Stimulated activated naive CD8-positive, alpha-beta T cell treated with anti-CD3 and anti-CD28 coated beads, Interleukin-15, Interleukin-2, amounts not matched to agents 100 ng/mL and 50 ng/mL, for 24 hours (primary cell): ENCODE measurements around the gene VPREB1.
"Not testable (repeated sequence)": the region's sequence is repeated elsewhere in the genome, so short reads cannot be mapped to it uniquely, and the experiment has no call there.

ENCODE experiments used
- H3K27ac Mint-ChIP-seq: one replicate; pipeline ENCODE4 v1.8.0; 2021; ENCODE audit warnings: mild to moderate bottlenecking, mixed read lengths
- H3K27me3 Mint-ChIP-seq: one replicate; pipeline ENCODE4 v1.8.0; 2021; ENCODE audit warnings: mixed read lengths
- H3K36me3 Mint-ChIP-seq: one replicate; pipeline ENCODE4 v1.8.0; 2021; ENCODE audit warnings: low read depth, mixed read lengths
- H3K4me1 Mint-ChIP-seq: one replicate; pipeline ENCODE4 v1.8.0; 2021; ENCODE audit warnings: low read depth, mixed read lengths
- H3K4me3 Mint-ChIP-seq: one replicate; pipeline ENCODE4 v1.8.0; 2021; ENCODE audit warnings: mild to moderate bottlenecking, mixed read lengths
- H3K9me3 Mint-ChIP-seq: one replicate; pipeline ENCODE4 v1.8.0; 2021; ENCODE audit warnings: mixed read lengths

The VPREB1 gene

GRCh38 chr22:22228921-22229320 is 15.7 kb upstream of the VPREB1 start:
- Mint-ChIP-seq H3K27me3 (peaks cover 3% of the 10 kb centered on the region), H3K9me3 (no peaks in the 10 kb centered on the region), H3K36me3 (no peaks in the 10 kb centered on the region), H3K4me3 (no peak overlapping the region), H3K27ac (no peak overlapping the region), H3K4me1 (peaks cover 5% of the 10 kb centered on the region)

DNA sequence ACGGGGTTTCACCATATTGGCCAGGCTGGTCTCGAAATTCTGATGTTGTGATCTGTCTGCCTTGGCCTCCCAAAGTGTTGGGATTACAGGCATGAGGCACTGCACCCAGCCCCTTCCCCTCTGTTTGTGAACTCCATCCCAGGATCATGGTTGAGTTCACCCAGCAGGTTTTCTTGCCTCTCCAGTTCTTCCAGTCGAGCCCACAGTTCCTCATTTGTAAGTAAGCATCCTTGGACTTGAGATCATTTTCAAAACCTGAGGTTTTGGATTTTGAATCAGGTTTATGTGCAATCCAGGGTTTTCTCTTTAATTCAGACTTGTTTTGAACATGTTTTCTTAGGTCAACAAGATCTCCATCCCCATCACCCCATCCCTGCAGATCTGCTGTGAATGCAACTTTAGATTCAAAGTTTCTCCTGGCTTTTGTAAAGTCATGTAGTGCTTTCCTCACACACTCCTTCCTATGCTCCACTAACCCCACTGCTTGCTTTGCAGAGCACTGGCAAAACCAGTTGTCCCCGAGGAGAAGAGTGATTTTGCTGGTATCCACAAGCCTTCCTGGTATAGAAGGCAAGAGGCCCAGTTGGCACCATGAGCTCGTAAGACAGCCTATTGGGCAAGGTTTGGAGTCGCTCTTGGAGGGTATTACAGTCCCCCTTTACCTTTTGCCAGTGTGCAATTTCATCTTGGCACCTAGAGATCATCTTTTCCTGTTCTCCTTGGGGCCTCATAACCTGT is 14.7 kb upstream of the VPREB1 start:
- no peaks in the 10 kb centered on the region for H3K36me3 Mint-ChIP-seq
- peaks cover 5% of the 10 kb centered on the region for H3K4me1 Mint-ChIP-seq
- no peaks in the 10 kb centered on the region for H3K9me3 Mint-ChIP-seq
- no peak overlapping the region for H3K4me3 Mint-ChIP-seq
- no peak overlapping the region for H3K27ac Mint-ChIP-seq
- H3K27me3 Mint-ChIP-seq, result peaks cover 3% of the 10 kb centered on the region

GRCh38 chr22:22230438-22230837 is 14.1 kb upstream of the VPREB1 start:
- H3K36me3 Mint-ChIP-seq, result no peaks in the 10 kb centered on the region
- peaks cover 3% of the 10 kb centered on the region for H3K27me3 Mint-ChIP-seq
- no peak overlapping the region for H3K4me3 Mint-ChIP-seq
- H3K27ac Mint-ChIP-seq, result no peak overlapping the region
- peaks cover 7% of the 10 kb centered on the region for H3K4me1 Mint-ChIP-seq
- no peaks in the 10 kb centered on the region for H3K9me3 Mint-ChIP-seq

- Mint-ChIP-seq H3K36me3 (no peaks in the 10 kb centered on the region), H3K9me3 (no peaks in the 10 kb centered on the region), H3K27me3 (peaks cover 3% of the 10 kb centered on the region), H3K4me1 (peaks cover 5% of the 10 kb centered on the region), H3K4me3 (no peak overlapping the region), H3K27ac (no peak overlapping the region)
Observed at GRCh38 chr22:22233081-22233480, 11.5 kb upstream of the VPREB1 start.

DNA sequence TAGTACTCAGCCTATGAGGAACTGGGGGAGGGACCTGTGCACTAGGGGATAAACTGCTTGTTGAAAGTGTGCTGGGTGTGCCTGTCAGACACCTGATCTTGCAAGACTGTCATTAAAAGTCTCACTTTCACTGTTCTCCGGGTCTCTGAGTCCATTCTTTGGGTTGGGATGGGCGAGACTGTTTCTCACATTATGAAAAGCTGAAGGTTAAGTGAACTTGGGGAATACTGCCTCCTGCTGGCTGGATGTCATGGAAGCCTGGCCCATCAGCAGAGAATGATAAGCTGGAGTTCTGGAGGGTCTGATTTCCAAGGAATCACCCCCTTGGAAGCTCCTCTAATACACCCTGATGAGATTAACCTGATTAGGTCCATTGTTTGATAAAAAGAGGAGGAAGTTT is 9.0 kb upstream of the VPREB1 start:
- Mint-ChIP-seq H3K27ac (no peak overlapping the region), H3K4me3 (no peak overlapping the region), H3K27me3 (peaks cover 2% of the 10 kb centered on the region), H3K9me3 (no peaks in the 10 kb centered on the region), H3K4me1 (peaks cover 5% of the 10 kb centered on the region), H3K36me3 (no peaks in the 10 kb centered on the region)

- Mint-ChIP-seq H3K27me3 (peaks cover 5% of the 10 kb centered on the region), H3K27ac (no peak overlapping the region), H3K4me1 (peaks cover 5% of the 10 kb centered on the region), H3K36me3 (no peaks in the 10 kb centered on the region), H3K4me3 (no peak overlapping the region), H3K9me3 (no peaks in the 10 kb centered on the region)
Observed at GRCh38 chr22:22237521-22237920, 7.1 kb upstream of the VPREB1 start.

GRCh38 chr22:22239311-22239939 is 5.2 kb upstream of the VPREB1 start:
- Mint-ChIP-seq H3K4me1 (peaks cover 11% of the 10 kb centered on the region), H3K27me3 (peaks cover 10% of the 10 kb centered on the region), H3K36me3 (no peaks in the 10 kb centered on the region), H3K27ac (no peak overlapping the region), H3K9me3 (no peaks in the 10 kb centered on the region), H3K4me3 (no peak overlapping the region)

GRCh38 chr22:22241554-22241898 is 3.1 kb upstream of the VPREB1 start:
- H3K27me3 Mint-ChIP-seq, result peaks cover 10% of the 10 kb centered on the region
- no peaks in the 10 kb centered on the region for H3K36me3 Mint-ChIP-seq
- H3K27ac Mint-ChIP-seq, result no peak overlapping the region
- no peak overlapping the region for H3K4me3 Mint-ChIP-seq
- H3K4me1 Mint-ChIP-seq, result peaks cover 18% of the 10 kb centered on the region
- no peaks in the 10 kb centered on the region for H3K9me3 Mint-ChIP-seq

- H3K27me3 Mint-ChIP-seq, result peaks cover 10% of the 10 kb centered on the region
- no peaks in the 10 kb centered on the region for H3K36me3 Mint-ChIP-seq
- H3K4me1 Mint-ChIP-seq, result peaks cover 18% of the 10 kb centered on the region
- no peak overlapping the region for H3K4me3 Mint-ChIP-seq
- H3K9me3 Mint-ChIP-seq, result no peaks in the 10 kb centered on the region
- H3K27ac Mint-ChIP-seq, result no peak overlapping the region
Observed at GRCh38 chr22:22242488-22242887, 2.1 kb upstream of the VPREB1 start.

DNA sequence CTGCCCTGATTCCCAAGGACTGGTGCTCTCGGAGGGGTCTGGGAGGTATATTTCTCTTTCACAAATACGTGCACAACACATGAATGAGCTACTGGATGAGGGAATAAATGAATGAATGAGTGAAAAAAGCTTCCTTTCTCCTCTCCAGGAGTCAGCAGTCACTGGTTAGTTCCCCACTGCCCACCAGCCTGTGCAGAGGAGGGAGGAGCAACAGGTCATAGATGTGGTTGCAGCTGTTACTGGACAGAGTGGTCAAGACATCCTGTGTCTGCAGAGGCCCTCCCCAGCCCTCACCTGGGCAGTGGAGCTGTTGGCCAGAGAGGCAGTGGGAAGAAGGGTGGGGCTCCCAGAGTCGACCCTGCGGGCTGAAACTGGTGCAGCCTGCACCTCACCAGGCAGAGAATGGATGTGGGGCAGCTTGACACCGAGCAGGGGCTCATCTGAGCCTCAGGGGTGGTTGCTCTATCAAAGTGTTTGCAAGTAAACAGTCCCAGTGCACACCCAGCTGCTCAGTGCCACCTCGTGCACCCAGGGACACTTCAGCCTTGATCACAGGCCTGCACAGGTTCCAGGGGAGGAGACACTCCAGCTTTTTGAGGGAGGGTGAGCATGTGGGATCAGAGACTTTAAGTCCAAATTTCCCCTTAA is 1.4 kb upstream of the VPREB1 start:
- H3K9me3 Mint-ChIP-seq, result no peaks in the 10 kb centered on the region
- H3K27me3 Mint-ChIP-seq, result peaks cover 11% of the 10 kb centered on the region
- H3K27ac Mint-ChIP-seq, result no peak overlapping the region
- no peak overlapping the region for H3K4me3 Mint-ChIP-seq
- H3K36me3 Mint-ChIP-seq, result no peaks in the 10 kb centered on the region
- peaks cover 21% of the 10 kb centered on the region for H3K4me1 Mint-ChIP-seq

DNA sequence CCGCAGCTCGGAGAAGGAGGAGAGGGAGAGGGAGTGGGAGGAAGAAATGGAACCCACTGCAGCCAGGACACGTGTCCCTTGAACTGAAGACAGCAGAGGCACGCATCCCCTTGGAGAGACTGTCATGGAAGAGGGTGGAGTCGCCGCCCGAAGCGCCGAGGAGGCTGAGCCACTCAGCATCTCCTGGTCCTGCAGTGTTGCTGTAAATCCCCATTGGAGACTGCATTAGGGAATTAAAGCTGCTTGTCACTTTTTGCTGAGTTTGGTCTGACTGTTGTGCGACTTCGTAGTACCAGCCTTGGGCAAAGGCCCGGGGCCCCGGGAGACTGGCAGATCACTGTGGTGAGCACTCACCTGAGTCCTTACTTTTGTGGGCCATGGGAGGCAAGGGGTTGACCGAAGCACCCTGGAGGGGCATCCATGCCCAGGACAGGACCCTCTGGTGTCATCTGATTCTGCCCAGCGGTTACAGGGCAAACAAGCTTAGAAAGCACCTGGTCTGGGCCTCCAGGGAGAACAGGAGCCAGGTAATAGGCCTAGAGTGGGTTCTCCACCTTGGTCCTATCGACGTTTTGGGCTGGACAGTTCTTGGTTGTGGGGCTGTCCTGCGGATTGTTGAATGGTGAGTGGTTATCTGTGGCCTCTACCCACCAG is 797 bp downstream of the VPREB1 start:
- H3K4me1 Mint-ChIP-seq, result peaks cover 35% of the 10 kb centered on the region
- no peak overlapping the region for H3K4me3 Mint-ChIP-seq
- peaks cover 13% of the 10 kb centered on the region for H3K27me3 Mint-ChIP-seq
- H3K27ac Mint-ChIP-seq, result no peak overlapping the region
- no peaks in the 10 kb centered on the region for H3K36me3 Mint-ChIP-seq
- no peaks in the 10 kb centered on the region for H3K9me3 Mint-ChIP-seq

- Mint-ChIP-seq H3K4me3 (no peak overlapping the region), H3K36me3 (no peaks in the 10 kb centered on the region), H3K4me1 (peaks cover 35% of the 10 kb centered on the region), H3K27me3 (peaks cover 8% of the 10 kb centered on the region), H3K27ac (no peak overlapping the region), H3K9me3 (no peaks in the 10 kb centered on the region)
Observed at GRCh38 chr22:22245935-22246525, 1.4 kb downstream of the VPREB1 start.

DNA sequence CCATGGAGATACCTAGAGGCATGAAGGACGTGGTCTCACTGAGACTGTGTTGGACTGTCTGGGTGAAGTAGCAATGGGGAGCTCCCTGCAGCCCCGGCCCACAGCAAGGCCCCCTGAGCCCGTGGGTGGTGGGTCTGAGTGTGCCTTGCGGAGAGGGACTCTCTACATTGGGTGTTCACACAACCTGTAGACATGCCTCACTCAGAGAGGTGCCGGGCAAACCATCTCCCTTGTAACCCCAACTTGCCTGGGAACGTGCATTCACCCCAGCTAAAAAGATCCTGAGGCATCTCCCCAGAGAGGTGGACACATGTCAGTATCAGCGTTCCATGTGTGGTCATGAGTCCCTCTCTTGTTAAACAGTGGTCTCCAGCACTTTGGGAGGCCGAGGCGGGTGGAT is 2.1 kb downstream of the VPREB1 start:
- H3K4me3 Mint-ChIP-seq, result no peak overlapping the region
- no peaks in the 10 kb centered on the region for H3K9me3 Mint-ChIP-seq
- H3K36me3 Mint-ChIP-seq, result no peaks in the 10 kb centered on the region
- H3K27ac Mint-ChIP-seq, result no peak overlapping the region
- H3K4me1 Mint-ChIP-seq, result peaks cover 35% of the 10 kb centered on the region
- H3K27me3 Mint-ChIP-seq, result peaks cover 8% of the 10 kb centered on the region

GRCh38 chr22:22248878-22249277 is 4.3 kb downstream of the VPREB1 start:
- no peak overlapping the region for H3K27ac Mint-ChIP-seq

DNA sequence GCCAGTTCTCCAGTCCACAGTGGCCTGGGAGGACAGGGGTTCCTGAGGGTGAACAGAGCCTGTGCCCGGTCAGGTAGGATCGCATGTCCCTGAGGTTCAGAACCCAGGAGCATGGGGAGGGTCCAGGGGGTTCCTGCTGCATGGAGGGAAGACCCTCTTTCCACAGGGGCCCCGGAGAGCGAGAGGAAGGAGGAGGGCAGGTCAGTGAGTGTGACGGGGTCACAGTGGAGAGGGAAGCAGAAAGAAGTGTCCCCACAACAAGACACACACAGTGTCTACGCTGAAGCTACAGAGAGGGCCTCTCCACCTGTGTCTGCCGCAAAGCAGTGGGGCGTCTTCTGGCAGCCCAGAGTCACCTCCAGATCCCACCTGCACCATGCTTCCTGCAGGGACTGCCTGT is 6.1 kb downstream of the VPREB1 start:
- not testable (repeated sequence) for H3K27me3 Mint-ChIP-seq, H3K36me3 Mint-ChIP-seq, H3K9me3 Mint-ChIP-seq, H3K4me3 Mint-ChIP-seq, H3K27ac Mint-ChIP-seq
- H3K4me1 Mint-ChIP-seq, result peaks cover 24% of the 10 kb centered on the region

More at GRCh38 chr22:22248878-22249277, 4.3 kb downstream of the VPREB1 start:
- Mint-ChIP-seq H3K4me1 (peaks cover 35% of the 10 kb centered on the region), H3K9me3 (no peaks in the 10 kb centered on the region), H3K36me3 (no peaks in the 10 kb centered on the region), H3K27me3 (peaks cover 4% of the 10 kb centered on the region), H3K4me3 (no peak overlapping the region)
